ENCODE data around the gene ODF2L.

DNA sequence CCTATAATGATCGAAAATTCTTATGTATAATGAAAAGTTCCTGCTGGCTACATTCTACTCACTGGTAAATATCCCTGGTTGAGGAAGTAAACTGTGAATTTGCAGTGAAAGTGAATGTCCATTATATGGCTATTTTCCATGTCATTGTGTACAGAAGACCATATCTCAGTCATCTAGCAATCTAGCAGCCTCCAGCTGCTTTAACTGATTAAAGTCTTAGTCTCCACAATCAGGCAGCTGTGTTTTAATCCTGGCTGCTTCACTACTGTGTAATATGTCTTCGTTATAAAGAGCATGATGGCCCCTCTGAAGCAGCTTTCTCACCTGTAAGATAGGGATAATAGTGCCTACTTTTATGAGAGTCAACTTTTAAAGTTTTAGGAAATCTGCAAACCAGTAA, 39.2 kb upstream of the ODF2L start:
- TF ChIP-seq POLR2A (IDR thresholded peaks at IDR 0.05), result no peak
- TF ChIP-seq, protein P1, sequence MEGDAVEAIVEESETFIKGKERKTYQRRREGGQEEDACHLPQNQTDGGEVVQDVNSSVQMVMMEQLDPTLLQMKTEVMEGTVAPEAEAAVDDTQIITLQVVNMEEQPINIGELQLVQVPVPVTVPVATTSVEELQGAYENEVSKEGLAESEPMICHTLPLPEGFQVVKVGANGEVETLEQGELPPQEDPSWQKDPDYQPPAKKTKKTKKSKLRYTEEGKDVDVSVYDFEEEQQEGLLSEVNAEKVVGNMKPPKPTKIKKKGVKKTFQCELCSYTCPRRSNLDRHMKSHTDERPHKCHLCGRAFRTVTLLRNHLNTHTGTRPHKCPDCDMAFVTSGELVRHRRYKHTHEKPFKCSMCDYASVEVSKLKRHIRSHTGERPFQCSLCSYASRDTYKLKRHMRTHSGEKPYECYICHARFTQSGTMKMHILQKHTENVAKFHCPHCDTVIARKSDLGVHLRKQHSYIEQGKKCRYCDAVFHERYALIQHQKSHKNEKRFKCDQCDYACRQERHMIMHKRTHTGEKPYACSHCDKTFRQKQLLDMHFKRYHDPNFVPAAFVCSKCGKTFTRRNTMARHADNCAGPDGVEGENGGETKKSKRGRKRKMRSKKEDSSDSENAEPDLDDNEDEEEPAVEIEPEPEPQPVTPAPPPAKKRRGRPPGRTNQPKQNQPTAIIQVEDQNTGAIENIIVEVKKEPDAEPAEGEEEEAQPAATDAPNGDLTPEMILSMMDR (IDR thresholded peaks at IDR 0.05), result no peak

Measured in testis (tissue), 2 donors.